ENCODE data around the gene CENPQ. TPM values are rescaled to one million over a fixed set of nuclear protein-coding genes. Genes with fewer than 3 reads are reported as not detected.

Gene CENPQ
- total and polyA plus RNA-seq, 4 donors = 0.70 to 3.5 (median 1.4) TPM

- H3K9ac ChIP-seq (ENCODE audit: low read depth in 1 of 2, low read length in 2 of 2) = no peak overlapping the region
- no peak for DNase-seq (ENCODE audit: low spot score)
- WGBS = 63% methylated on average over 1 of the region's 1 CpG
- H3K9me3 ChIP-seq (ENCODE audit: control insufficient read depth in 4 of 4, low read length in 3 of 4) = no peaks in the 10 kb centered on the region
- TF ChIP-seq RAD21 (IDR thresholded peaks at IDR 0.05) = no peak
- TF ChIP-seq YY1 (IDR thresholded peaks at IDR 0.05) = no peak
- no peak for TF ChIP-seq JUND (IDR thresholded peaks at IDR 0.05)
- TF ChIP-seq NR2F2 (IDR thresholded peaks at IDR 0.05) = no peak
- no peak for TF ChIP-seq ATF3 (IDR thresholded peaks at IDR 0.05)
- TF ChIP-seq HNF4A (conservative IDR thresholded peaks at IDR 0.05) = no peak
- TF ChIP-seq RXRA (IDR thresholded peaks at IDR 0.05) = no peak
- no peak for TF ChIP-seq TAF1 (conservative IDR thresholded peaks at IDR 0.05)
- no peak for TF ChIP-seq SP1 (IDR thresholded peaks at IDR 0.05)
- TF ChIP-seq, protein P1, sequence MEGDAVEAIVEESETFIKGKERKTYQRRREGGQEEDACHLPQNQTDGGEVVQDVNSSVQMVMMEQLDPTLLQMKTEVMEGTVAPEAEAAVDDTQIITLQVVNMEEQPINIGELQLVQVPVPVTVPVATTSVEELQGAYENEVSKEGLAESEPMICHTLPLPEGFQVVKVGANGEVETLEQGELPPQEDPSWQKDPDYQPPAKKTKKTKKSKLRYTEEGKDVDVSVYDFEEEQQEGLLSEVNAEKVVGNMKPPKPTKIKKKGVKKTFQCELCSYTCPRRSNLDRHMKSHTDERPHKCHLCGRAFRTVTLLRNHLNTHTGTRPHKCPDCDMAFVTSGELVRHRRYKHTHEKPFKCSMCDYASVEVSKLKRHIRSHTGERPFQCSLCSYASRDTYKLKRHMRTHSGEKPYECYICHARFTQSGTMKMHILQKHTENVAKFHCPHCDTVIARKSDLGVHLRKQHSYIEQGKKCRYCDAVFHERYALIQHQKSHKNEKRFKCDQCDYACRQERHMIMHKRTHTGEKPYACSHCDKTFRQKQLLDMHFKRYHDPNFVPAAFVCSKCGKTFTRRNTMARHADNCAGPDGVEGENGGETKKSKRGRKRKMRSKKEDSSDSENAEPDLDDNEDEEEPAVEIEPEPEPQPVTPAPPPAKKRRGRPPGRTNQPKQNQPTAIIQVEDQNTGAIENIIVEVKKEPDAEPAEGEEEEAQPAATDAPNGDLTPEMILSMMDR (IDR thresholded peaks at IDR 0.05; ENCODE audit: low read depth, low read length, missing input control) = no peak
- no peak for TF ChIP-seq GABPA (IDR thresholded peaks at IDR 0.05 in 1 of 2, conservative IDR thresholded peaks at IDR 0.05 in 1 of 2)
- no peak for TF ChIP-seq EGR1 (IDR thresholded peaks at IDR 0.05; ENCODE audit: low read depth in 2 of 2)
- TF ChIP-seq MAX (IDR thresholded peaks at IDR 0.05) = no peak
- no peak for TF ChIP-seq HNF4G (IDR thresholded peaks at IDR 0.05)
- TF ChIP-seq FOXA2 (IDR thresholded peaks at IDR 0.05) = no peak
- TF ChIP-seq, protein P2, sequence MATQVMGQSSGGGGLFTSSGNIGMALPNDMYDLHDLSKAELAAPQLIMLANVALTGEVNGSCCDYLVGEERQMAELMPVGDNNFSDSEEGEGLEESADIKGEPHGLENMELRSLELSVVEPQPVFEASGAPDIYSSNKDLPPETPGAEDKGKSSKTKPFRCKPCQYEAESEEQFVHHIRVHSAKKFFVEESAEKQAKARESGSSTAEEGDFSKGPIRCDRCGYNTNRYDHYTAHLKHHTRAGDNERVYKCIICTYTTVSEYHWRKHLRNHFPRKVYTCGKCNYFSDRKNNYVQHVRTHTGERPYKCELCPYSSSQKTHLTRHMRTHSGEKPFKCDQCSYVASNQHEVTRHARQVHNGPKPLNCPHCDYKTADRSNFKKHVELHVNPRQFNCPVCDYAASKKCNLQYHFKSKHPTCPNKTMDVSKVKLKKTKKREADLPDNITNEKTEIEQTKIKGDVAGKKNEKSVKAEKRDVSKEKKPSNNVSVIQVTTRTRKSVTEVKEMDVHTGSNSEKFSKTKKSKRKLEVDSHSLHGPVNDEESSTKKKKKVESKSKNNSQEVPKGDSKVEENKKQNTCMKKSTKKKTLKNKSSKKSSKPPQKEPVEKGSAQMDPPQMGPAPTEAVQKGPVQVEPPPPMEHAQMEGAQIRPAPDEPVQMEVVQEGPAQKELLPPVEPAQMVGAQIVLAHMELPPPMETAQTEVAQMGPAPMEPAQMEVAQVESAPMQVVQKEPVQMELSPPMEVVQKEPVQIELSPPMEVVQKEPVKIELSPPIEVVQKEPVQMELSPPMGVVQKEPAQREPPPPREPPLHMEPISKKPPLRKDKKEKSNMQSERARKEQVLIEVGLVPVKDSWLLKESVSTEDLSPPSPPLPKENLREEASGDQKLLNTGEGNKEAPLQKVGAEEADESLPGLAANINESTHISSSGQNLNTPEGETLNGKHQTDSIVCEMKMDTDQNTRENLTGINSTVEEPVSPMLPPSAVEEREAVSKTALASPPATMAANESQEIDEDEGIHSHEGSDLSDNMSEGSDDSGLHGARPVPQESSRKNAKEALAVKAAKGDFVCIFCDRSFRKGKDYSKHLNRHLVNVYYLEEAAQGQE (IDR thresholded peaks at IDR 0.05) = no peak
- TF ChIP-seq, protein P3, sequence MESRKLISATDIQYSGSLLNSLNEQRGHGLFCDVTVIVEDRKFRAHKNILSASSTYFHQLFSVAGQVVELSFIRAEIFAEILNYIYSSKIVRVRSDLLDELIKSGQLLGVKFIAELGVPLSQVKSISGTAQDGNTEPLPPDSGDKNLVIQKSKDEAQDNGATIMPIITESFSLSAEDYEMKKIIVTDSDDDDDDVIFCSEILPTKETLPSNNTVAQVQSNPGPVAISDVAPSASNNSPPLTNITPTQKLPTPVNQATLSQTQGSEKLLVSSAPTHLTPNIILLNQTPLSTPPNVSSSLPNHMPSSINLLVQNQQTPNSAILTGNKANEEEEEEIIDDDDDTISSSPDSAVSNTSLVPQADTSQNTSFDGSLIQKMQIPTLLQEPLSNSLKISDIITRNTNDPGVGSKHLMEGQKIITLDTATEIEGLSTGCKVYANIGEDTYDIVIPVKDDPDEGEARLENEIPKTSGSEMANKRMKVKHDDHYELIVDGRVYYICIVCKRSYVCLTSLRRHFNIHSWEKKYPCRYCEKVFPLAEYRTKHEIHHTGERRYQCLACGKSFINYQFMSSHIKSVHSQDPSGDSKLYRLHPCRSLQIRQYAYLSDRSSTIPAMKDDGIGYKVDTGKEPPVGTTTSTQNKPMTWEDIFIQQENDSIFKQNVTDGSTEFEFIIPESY (IDR thresholded peaks at IDR 0.05) = no peak
- no peak for TF ChIP-seq FOXA1 (IDR thresholded peaks at IDR 0.05)
- H3K27me3 ChIP-seq (ENCODE audit: control insufficient read depth in 4 of 4, insufficient read depth in 4 of 4, low read length in 3 of 4) = no peaks in the 10 kb centered on the region
- no peak overlapping the region for H3K4me3 ChIP-seq (ENCODE audit: low read depth in 1 of 3, low read length in 3 of 3)
- H3K4me1 ChIP-seq (ENCODE audit: control insufficient read depth in 4 of 4, insufficient read depth in 4 of 4, low read length in 3 of 4) = no peaks in the 10 kb centered on the region
- H3K27ac ChIP-seq (ENCODE audit: low read depth in 1 of 2, low read length in 2 of 2) = no peak overlapping the region
- H3K36me3 ChIP-seq (ENCODE audit: control insufficient read depth in 4 of 4, insufficient read depth in 3 of 4, low read depth in 1 of 4, low read length in 3 of 4) = no peaks in the 10 kb centered on the region
Measured at GRCh38 chr6:49415358-49415757, 47.8 kb upstream of the CENPQ start.

Measured in liver (tissue), 9 donors.